Activated CD8-positive, alpha-beta memory T cell treated with anti-CD3 and anti-CD28 coated beads, Interleukin-2, amount 50 U/mL, for 4 hours (primary cell): Measurements from ENCODE around the gene BPIFA1.

ENCODE experiments used
- DNase-seq: peaks from one replicate; pipeline ENCODE4 v3.0.0-alpha.2; 2020

The BPIFA1 gene

DNA sequence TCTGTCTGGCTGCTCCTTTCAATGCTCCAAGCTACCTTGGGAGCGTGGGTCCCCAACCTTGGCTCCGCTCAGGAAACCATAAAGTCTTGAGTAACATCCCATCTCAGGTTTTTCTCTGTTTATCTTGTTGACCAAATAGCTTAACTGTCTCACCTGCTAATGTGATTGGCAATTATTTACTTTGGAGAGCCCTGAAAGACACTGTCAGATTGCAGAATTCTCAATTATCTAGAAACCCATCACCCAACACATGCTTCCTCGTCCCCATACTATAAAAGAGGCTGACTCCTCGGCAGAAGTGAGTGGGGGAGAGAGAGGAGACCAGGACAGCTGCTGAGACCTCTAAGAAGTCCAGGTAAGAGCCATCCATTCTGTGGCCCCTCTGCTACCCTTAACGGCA is at the start of gene BPIFA1:
TSS of gene BPIFA1 (plus strand) at position 301 of the 400 bp plus-strand sequence. CDS start 1,716 bp downstream, outside the sequence.
- DNase-seq: no peak

DNA sequence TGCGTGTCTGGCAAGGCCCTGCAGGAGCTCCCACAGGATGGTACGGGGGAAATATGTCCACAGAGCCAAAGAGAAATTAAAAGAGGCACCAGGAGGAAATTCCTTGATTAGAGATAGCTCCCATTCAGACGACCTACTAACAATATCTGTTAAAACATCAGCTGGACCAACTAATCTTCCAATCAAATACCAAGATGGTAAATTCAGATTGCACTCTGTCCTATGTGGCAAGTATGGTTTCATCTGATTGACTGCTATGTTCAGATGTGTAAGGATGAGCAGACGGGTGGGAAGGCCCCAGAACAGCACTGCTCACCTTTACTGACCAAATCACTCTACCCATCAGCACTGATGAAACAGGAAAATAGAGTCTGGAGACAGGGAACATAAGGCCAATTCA is 48.3 kb upstream of the BPIFA1 start:
- no peak for DNase-seq

DNA sequence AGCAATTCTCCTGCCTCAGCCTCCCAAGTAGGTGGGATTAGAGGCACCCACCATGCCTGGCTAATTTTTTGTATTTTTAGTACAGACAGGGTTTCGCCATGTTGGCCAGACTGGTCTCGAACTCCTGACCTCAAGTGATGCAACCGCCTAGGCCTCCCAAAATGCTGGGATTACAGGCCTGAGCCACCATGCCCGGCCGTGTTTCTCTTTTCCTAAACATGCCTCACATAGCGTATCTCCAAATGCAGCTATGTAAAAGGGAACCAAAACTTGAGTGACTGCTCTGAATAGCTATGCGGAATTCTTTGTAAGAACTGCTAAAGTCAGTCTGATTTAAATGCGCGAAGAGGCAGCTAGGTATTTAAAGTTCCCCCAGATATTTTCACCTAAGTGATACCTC is 47.4 kb upstream of the BPIFA1 start:
- DNase-seq: no peak

DNA sequence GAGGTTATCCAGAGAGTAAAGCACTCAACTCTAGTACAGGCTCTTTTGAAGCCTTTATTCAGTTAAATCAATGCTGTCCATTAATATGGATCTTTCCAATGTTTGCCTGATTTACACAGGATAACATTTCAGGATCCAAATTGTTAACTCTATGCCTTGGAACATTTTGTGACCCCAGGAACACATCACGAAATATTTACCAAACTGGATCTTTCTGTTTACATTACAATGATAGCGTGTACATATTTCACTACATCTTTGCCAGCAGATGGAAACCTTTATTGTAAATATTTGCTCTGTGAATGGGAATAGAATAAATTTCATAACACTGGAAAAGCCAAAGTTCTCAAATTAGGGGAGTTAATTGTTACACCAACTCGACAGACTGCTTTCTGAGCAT is 44.3 kb upstream of the BPIFA1 start:
- DNase-seq: no peak

DNA sequence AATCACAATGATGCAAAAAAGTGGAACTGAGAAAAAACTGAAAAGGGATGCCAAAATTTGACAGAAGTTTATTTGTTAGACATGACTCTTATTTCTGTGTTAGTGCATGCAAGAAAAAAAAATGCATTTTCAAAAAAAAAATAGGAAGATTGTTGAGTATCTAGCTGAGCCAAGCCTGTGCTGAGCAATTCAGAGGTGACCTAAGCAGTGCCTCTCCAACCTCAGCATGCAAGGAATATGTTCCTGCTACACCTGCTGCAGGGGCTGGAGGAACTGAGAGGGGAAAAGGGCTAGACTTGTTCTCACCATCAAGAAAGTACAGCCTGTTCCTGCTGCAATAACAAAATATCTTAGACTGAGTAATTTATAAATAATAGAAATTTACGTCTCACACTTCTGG is 43.8 kb upstream of the BPIFA1 start:
- no peak for DNase-seq

DNA sequence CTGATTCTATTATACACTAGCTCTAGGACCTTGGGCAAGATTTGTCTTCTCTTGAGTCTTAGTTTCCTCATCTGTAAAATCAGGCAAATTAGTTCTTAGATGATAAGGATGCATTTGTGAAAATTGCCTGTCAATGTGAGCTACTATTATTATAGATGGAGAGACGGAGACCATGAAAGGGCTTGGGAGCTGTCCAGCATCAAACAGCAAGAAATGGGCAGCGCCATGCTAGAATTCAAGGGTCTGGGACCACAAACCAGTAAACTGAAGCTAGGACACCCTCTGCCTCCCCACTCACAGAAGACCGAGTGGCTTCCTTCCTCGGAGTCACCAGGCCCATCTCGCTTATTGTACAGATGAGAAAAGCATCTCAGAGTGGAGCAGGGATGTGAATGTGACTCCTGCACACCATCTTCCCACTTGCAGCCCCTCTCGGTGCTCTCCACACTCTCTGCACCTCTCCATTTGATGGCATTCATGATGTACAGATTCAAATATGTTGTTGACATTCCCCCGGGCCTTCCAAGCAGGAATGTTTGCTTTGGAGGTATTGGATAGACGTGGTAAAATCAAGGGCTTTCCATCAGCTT is 42.8 kb upstream of the BPIFA1 start:
- DNase-seq: no peak

DNA sequence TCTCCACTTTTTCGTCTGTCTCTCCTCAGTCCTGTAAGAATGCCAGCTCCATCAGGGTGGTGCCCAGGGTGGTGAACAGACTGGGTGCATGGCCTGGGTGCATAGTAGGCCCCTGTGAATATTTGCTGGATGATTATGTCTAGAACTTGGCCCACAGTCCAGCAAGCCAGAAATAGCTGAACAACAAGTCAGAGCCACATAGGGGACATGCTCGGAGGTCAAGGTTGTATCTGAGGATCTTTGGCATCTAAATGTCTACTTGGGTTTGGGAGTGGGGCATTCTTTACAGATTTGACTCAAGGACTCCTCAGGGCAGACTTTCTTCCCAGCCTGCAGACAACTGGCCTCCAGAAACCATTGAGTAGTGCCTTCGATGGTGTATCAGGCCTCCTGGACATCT is 36.8 kb upstream of the BPIFA1 start:
- DNase-seq: no peak

DNA sequence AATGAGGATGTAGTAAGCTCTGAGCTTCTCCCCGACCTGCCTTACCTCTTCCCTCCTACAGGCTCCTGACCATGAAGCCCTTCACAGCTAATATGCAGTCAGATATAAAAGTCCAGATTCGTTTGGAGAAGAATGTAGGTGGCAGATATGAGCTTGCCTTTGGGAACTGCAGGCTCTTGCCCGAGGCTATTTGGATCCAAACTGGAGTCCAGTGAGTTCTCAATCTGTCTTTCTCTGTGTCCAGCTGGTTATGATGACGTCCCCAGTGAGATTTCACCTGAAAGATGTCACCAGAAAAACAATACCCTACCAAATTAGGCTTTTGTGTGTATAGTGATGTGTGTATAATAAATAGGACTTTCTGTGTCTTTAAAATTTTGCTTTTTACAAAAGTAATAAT is 33.3 kb upstream of the BPIFA1 start:
- no peak for DNase-seq

DNA sequence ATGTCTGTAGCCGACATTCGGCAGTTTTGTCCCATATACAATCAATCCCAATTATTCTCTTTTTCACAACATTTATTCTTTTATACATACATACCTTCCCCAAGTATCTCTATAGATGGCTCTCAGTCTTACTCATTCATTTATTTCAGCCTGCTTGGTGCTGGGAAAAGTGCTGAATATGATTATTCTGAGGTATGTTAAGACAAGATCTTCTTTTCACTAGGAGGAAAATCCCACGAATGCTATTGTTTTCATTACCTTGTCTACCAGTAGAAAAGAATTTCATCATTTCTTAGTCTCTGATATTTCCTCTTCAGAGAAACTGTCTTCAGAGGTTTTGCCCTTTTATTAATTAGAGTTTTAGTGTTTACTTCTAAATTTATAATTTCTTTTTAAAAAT is 32.4 kb upstream of the BPIFA1 start:
- no peak for DNase-seq

DNA sequence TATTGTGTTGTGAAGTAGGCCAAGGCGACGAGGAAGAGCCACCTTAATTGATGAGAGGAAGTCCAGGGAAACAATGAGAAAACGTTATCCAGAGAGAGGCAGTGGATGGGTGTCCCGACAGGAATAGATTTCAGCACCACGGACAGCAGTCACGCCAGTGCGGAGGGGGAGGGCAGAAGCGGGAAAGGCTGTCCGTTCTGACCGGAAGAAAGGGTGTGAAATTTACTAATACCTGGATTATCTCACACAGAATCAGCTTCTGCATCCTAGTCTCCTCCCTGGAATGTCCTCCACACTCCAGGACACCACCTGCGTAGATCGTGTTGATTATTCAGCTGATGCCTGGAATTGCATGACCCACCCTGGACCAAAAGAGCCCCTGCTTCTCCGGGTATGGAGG is 26.0 kb upstream of the BPIFA1 start:
- peak; percentile 25 for DNase-seq

DNA sequence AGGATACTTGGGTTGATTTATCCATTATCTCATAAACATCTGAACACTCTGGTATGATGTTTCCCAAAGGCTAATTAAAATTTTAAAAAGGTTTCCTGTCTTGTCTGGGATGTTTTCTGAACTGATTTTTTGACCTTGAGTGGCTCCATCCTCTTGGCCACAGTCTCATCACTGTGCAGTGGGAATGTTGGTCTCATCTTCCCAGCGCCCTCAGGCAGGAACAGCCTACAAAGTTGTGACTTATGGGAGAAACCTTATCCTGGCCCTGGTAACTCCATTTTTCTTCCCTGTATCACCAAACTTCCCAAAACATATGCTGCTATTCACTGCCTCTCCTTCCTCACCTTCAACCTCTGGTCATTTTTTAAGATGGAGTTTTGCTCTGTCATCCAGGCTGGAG is 25.4 kb upstream of the BPIFA1 start:
- DNase-seq: no peak

DNA sequence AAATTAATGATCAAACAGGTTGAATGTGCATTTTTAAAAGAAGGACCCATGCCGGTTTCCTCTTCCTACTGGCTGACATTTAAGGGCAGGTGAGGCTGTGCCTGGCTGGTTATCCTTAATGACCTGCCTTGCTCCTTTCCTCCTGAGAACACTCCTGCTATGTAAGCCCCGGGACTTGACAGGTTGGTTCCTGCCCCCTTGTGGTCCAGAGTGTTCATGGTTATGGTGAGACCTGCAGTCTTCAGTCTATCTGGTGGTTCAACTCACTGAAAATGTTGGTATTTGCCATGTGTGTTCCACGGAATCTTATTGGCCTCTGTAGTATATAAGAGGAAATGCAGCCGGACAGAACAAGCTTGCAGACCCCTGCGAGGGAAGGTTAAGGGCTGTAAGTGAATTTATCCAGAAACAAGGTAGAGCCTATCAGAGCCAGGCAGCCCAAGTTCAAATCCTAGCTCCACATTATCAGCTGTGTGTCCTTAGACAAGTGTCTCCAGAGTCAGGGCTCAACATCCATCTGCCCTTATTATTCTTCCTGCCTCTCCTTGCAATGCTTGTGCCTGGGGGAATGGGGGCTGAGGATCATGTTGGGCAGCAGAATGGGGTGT is 23.9 kb upstream of the BPIFA1 start:
- DNase-seq: no peak

DNA sequence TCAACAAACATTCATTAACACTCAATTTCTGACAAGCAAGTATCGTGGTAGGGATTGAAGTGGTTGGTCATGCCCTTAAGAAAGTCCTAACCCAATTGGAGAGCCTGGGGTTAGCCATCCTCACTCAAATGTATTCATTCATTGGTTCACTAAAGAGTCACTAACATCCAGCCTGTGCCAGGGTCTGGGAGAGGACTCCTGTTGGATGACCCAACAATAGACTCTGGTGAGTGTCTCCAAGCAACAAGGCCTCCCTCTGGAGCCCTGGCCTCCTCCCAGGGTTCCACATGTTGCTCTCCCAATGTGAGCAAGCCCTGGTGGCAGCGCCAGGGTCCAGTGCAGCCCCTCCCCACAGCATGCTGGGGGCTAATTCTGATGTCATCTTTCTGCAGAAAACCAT is 18.7 kb upstream of the BPIFA1 start, which contains the start of gene BPIFA3:
TSS of gene BPIFA3 (plus strand) at position 301 of the 400 bp plus-strand sequence. CDS start 185 bp downstream, outside the sequence.
- no peak for DNase-seq

DNA sequence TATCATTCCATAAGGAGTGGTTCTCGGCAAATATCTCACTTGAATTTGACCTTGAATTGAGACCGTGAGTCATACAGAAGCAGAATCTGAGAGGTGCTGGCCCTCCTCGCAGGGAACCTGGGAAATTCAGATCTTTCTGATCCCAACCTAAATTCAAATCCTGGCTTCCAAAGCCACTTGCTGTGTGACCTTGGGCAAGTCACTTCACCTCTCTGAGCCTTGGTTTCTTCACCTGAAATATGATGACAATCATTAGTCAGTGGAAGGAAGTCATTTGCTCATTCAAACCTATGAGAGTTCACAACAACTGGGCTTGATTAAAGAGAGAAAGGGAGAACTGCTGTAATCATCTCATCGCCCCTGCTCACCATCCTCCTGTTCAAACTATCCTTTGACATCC is 11.4 kb upstream of the BPIFA1 start:
- DNase-seq: no peak

DNA sequence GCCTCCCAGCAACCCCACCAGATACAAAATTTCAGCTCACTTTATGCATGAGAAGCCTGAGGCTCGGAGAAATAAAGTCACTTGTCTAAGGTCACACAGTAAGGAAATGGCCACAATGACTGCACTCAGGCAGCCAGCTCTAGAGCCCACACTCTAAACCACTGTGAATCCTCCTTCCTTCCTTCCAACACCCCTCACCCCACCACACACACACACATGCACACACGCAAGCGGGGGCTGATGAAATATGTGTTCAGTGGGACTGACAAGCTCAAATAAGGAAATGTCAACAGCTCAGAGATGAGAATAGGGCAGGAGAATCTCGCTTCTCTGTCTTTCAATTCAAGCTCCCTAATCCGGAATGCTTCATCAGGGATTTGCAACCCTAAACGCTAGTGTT is 6.0 kb upstream of the BPIFA1 start:
- DNase-seq: no peak

DNA sequence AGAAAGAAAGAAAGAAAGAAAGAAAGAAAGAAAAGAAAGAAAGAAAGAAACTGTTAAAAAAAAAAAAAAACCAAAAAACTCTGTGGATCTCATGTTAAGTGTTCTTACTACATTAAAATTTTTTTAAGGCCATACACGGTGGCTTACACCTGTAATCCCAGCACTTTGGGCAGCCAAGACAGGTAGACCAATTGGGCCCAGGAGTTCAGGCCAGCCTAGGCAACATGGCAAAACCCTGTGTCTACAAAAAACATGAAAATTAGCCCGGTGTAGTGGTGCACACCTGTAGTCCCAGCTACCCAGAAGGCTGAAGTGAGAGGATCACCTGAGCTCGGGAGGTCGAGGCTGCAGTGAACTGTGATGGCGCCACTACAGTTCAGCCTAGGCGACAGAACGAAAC is 4.6 kb upstream of the BPIFA1 start:
- DNase-seq: no peak

DNA sequence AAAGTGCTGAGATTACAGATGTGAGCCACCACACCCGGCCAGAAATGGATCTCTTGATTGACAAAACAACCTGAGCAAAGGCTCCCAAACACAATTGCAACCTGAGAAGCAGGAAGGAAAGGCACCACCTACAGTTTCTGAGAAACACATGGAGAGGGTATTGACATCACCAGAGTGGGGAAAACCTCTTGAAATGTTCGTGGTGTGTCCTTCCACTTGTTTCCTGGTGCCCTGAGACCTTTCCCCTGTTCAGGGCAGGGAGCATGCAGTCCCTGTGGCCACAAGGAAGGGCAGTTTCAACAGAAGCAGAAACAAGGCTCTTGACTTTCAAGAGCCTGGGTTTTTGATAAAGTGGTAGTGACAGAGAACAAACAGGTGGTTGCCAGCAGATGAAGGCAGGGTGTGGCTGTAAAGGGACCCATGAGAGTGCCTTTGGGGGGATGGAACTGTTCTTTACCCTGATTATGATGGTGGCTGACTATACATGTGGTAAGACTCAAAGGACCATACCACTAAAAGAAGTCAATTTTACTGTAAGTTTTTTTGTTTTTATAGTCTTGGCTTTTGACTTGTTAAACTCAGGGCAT is 3.2 kb upstream of the BPIFA1 start:
- DNase-seq: no peak

DNA sequence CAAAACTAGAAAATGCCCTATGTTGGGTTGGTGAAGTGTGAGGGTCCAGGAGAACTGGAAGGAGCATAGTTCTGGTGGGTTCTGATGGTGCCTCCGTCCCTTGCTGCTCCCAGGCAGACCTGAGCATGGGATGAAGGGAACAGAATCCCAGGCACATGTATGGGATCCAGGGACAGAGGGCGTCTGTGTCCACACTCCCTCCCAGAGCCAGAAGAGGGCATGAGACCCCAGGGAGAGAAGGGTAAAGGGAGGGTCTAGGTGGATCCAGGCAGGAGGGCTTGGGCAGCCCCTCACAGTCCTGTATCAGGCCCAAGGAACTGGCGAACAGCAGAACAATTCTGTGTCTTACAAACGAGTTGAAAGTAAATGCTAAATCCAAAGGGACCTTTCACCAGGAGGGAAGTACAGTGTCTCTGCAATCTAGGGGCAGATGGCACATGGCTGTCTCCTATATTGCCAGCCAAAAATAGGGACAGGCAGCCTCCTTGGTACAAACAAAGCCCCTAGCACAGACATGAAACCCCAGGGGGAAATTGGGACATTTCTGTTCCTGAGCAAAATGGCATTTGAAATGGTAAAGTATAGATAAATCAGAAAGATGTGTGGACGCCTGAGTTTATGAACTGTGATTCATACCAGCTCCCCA is 2.5 kb upstream of the BPIFA1 start:
- no peak for DNase-seq

DNA sequence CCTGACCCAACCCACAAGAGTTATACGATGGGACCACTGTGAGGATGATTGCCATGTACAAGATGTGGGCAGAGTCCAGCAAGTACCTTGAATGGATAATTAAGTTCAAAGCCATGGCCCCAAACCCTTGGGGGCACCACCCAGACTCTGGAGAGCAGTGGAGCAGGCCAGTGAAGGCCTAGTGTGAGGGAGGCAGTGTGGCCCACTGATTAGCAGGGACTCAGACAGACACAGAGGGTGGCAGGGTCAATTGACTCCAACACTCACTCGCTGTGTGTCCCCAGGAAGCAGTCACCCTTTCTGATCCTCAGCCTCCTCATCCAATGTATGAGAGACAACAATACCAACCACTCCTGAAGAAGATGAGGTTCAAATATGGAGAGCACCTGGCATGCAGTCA is 1.7 kb upstream of the BPIFA1 start:
- no peak for DNase-seq

DNA sequence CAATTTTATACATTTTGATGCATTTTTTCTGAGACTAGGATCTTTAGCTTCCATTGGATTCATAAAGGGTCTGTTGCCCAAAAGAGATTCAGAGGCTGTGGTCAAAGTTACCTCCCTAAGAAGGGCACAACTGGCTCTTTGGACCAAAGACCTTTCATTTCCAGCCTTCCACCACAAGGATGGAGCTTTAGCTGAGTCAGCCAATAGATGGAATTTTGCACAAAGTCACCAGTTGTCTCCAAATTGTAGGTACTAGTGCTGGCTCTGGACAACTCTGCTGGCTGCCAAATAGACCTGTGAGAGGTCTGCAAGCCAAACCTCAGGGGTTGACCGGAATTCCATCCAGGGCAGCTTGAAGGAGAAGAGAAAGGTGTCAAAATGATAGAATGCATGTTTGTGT is 555 bp downstream of the BPIFA1 start:
- DNase-seq: no peak

DNA sequence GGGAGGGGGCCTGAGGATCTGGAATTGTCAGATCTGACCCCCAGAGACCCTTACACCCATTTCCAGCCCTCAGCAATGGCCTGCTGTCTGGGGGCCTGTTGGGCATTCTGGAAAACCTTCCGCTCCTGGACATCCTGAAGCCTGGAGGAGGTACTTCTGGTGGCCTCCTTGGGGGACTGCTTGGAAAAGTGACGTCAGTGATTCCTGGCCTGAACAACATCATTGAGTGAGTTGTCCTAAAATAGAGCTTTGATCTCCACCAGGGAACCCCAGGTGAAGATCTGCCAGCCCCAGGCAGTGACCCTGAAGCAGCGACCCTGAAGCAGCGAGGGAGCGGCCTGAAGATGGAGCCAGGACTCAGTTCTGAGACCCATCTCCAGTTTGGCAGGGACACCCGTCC is 2.2 kb downstream of the BPIFA1 start:
- no peak for DNase-seq

DNA sequence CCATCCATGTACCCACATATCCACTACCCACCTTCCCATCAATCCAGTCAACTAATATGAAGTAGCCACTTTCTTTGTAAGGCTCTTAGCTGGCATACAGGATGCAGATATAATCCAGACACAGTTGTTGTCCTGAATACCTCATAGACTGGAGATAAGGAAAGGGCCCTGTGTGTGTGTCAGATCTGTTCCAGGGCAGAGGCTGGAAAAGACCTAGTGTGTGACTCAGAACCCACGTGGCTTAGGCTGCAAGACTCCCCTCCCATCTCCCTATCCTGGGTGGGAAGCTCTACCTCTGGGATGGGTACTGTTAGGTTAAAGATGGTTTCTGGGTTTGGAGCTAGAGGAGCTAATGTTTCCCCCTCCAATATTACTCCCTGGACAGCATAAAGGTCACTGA is 3.6 kb downstream of the BPIFA1 start:
- DNase-seq: no peak

DNA sequence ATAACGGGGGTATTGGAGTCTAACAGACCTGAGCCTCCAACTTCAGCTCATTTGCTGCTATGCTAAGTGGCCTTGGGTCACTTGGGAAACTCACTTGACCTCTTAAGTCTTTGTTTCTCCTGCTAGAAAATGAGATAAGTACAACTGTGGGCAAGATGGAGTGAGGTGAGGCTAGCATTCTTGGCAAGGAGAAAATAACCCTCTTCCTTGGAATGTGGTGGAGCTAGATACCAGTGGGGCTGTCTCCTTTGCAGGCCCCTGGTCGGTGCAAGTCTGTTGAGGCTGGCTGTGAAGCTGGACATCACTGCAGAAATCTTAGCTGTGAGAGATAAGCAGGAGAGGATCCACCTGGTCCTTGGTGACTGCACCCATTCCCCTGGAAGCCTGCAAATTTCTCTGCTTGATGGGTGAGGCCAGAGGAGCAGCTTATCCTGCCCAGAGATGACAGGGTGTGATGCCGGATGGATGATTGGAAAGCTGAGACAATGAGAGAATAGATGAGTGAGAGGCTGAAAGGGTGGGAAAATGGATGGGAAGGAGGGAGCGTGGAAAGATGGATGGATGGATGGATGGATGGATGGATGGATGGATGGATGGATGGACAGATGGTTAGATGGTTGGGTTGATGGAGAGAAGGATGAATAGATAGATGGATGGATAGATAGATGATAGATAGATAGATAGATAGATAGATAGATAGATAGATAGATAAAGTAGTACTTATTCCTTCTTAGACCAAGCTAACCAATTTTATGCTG is 4.4 kb downstream of the BPIFA1 start:
- no peak for DNase-seq

DNA sequence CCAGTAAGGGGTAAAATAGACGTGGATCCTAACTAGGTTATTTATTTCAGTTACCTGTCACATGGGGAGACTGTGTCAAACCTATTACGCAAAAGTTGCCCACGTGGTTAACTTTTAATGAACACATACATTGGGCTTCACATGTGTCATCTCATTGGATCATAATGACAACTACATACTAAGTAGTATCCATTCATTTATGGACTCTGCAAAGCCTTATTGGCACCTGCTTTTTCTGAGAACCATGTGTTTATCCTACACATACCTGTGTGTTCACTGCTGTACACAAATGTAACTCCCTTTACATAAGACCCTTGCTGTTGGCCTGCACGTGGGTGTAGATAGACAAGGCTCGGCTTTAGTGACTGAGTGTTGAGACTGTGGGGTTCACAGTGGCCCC is 5.1 kb downstream of the BPIFA1 start:
- no peak for DNase-seq
